Dermis blood vessel endothelial cell (primary cell): ENCODE results near the gene TBRG1. TPM values are rescaled to one million over a fixed set of nuclear protein-coding genes. Genes with fewer than 3 reads are reported as not detected.

ENCODE experiments used
- DNase-seq: peaks from one replicate; pipeline ENCODE4 v3.0.0; 2010
- total RNA-seq: library from RNA; depleted of rRNA; stranded (reverse); fragments of >200 nt; gene quantifications from 2 replicates; pipeline ENCODE4 v1.2.3, GENCODE V29; 2014

TBRG1 gene
- total RNA-seq, 1 donor from 2014 or later, result 18.4 TPM

DNA sequence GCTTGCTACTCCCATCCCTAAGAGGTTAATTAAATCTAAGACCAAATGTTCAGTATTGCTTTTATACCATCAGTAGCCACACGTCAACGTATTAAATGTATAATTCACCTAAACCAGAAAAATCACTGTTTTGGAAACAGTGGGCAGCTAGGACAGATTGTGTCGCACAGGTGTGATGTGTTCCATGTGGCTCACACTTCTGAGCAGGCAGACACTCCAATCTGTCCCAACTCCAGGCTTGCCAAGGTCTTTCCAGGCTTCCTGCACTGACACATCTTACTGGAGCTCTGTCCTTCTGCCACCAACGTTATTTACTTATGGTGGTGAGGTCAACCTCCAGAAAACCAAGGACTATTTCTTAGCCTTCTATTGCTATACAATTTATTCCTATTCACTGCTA, 39.4 kb downstream of the TBRG1 start:
- DNase-seq, result no peak

- no peak for DNase-seq
Measured at GRCh38 chr11:124663861-124664260, 41.2 kb downstream of the TBRG1 start.

GRCh38 chr11:124667601-124668000, 44.9 kb downstream of the TBRG1 start:
- no peak for DNase-seq

GRCh38 chr11:124669193-124669592, 46.5 kb downstream of the TBRG1 start:
- peak; percentile 81 for DNase-seq

GRCh38 chr11:124670732-124671131, 48.1 kb downstream of the TBRG1 start:
- no peak for DNase-seq

GRCh38 chr11:124672536-124673215, 50.0 kb downstream of the TBRG1 start:
- DNase-seq, result peak; percentile 10

DNA sequence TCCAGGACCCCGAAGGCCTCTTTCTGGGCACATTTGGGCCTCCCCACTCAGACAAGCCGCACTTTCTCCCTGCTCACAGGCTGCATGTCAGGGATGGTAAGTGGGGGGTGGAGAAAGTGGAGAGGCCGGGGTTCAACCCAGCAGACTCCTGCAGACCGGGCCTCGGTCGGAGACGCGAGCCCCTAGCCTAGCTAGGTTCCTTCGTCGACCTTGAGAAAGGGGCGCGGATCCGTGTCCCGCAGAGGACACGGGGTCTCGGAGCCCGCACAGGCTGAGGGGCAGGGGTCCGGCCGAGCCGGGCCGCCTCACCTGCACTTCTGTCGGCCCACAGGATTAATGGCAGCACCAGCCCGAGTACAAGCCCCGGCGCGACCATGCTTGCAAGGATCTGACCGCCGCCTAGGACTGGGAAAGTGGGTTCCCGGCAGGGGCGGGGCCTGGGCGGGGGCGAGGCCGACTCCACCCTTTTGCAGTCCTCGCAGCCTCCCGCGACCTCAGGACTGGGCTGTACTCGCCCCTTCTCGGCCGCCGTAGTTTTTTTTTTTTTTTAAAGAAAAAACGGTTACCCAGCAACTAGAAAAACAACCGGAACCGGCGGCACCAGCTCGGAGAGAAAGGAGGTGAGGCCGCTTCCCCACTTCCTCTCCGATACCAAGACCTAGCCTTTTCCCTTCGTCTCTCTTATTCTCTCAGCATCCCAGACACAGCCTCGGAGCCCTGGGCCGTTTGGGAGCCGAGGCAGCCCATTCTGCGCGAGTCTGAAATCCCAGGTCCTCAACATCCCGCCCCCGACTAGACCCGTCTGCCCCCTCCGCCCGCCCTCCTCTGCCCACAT, 50.9 kb downstream of the TBRG1 start, which contains the start of the genes SIAE and SPA17:
Gene SIAE (minus strand): TSS at position 407 of the 835 bp plus-strand sequence. CDS start 31 bp downstream, at position 376.
Gene SPA17 (plus strand): TSS at position 572 of the 835 bp plus-strand sequence. CDS start 1,361 bp downstream, outside the sequence.
- peak; percentile 97 for DNase-seq

DNA sequence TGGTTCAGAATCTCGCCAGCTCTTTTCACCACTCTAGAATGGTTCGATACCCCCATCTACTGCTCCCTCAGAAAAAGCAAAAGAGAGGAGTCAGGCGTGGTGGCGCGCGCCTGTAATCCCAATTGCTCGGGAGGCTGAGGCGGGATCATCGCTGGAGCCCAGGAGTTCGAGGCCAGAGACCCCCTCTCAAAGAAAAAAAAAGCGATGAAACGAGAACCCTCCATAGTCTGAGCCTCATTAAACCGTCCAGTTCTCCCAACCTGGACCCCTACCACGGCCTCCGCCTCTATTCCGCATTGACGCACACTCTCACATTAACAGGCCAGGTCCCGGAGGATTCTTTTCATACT, 51.5 kb downstream of the TBRG1 start:
- peak; percentile 7 for DNase-seq

DNA sequence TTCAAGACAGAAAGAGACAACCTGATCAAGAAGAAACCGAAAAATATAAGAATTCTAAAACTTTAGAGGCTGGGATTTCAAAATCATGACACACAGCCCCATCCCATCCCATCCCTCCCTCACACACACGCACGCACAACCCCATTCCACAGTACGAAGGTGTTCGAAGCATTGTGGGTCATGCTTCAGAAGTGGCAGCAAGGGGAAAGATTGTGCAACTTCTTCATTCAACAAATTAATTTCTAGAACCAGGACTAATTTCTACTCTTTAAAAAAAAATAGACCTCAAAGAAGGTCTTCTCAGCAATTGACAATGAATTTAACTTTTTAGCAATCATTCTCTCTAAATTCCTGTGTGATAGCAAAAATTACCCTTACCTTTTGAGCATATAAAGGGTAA, 51.9 kb downstream of the TBRG1 start:
- no peak for DNase-seq

DNA sequence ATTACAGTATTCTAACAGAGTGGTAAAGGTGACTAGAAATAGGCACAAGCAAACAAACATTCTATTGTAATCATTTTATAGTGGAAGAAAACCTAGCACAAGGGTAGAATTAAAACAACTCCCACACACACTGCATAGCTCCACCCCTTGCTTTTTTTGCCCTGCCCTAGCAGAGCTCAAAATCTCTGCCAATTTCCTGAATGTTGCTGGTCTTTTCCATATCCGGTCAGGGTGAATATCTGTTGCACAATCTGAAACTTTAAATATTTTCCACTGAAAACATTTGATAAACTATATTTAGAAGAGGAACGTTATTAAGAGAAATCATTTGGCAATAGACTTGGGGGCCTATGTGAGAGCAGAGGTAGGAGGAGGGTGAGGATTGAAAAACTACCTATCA, 53.7 kb downstream of the TBRG1 start:
- peak; percentile 74 for DNase-seq

DNA sequence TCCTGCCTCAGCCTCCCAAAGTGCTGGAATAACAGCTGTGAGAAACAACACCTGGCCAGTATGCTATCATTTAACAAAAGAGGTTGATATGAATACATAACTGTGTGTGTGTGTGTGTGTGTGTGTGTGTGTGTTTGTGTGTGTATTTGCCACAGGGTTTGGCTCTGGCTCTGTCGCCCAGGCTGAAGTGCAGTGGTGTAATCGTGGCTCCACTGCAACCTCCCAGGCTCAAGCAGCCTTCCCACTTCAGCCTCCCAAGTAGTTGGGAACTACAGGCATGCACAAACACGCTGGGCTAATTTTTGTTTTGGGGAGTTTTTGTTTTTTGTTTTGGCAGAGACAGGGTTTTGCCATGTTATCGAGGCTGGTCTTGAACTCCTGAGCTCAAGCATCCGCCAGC, 55.8 kb downstream of the TBRG1 start:
- no peak for DNase-seq

- DNase-seq, result no peak
Measured at GRCh38 chr11:124681421-124681820, 58.8 kb downstream of the TBRG1 start.

- DNase-seq, result no peak
Measured at GRCh38 chr11:124682443-124682842, 59.8 kb downstream of the TBRG1 start.

Other genes with a start within 250 kb of the TBRG1 start
- not detected in 2 replicates for gene OR8B2, start 238.4 kb upstream of the TBRG1 start, total RNA-seq
- gene OR8B3, start 223.8 kb upstream of the TBRG1 start, total RNA-seq, result not detected in 2 replicates
- not detected in 2 replicates for gene OR8B4, start 198.0 kb upstream of the TBRG1 start, total RNA-seq
- gene OR8B8, start 177.2 kb upstream of the TBRG1 start, total RNA-seq, result not detected in 2 replicates
- not detected in 2 replicates for gene OR8B12, start 79.2 kb upstream of the TBRG1 start, total RNA-seq
- gene OR8A1, start 52.9 kb upstream of the TBRG1 start, total RNA-seq, result not detected in 2 replicates
- gene PANX3, start 11.4 kb upstream of the TBRG1 start, total RNA-seq, result not detected in 2 replicates
- gene SIAE, start 50.9 kb downstream of the TBRG1 start, total RNA-seq, result 20.8 and 22.0 TPM in 2 replicates
- 5.8 and 6.9 TPM in 2 replicates for gene SPA17, start 51.0 kb downstream of the TBRG1 start, total RNA-seq
- 0.51 and 1.3 TPM in 2 replicates for gene NRGN, start 117.1 kb downstream of the TBRG1 start, total RNA-seq
- 0.23 and 0.51 TPM in 2 replicates for gene VSIG2, start 129.4 kb downstream of the TBRG1 start, total RNA-seq
- 84.4 and 95.4 TPM in 2 replicates for gene ESAM, start 139.4 kb downstream of the TBRG1 start, total RNA-seq
- 7.8 and 11.9 TPM in 2 replicates for gene MSANTD2, start 177.5 kb downstream of the TBRG1 start, total RNA-seq
- 8.8 and 17.2 TPM in 2 replicates for gene ROBO3, start 242.6 kb downstream of the TBRG1 start, total RNA-seq